Cerebellar nuclear complex (tissue), 1 donor: ENCODE data around the gene TMEM247.
"Not testable (repeated sequence)": the region's sequence is repeated elsewhere in the genome, so short reads cannot be mapped to it uniquely, and the experiment has no call there.

ENCODE experiments used
- DNase-seq, 2 experiments: peaks; one replicate each; lab custom pipeline; 2025; lab: John Stamatoyannopoulos, UW

The TMEM247 gene

GRCh38 chr2:46458763-46459500, 20.4 kb upstream of the TMEM247 start:
- no peak for DNase-seq

DNA sequence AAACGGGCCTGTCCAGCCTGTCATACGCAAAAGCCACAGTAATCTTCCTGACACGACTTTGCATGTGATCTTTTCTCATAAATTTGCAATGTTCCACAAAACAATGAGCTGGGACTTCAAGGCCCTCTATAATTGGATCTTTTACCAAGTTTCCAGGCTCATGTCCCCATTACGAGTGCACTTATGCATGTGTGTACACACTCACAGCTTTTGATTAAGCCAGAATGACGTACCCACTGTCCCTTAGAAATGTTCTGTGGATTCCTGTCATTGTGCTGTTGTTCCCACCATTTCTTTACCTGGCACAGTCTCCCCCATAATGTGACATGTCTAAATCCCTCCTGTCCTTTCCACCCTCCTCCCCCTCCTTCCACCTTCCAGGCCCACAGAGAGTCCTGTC, 19.7 kb upstream of the TMEM247 start:
- no peak for DNase-seq

DNA sequence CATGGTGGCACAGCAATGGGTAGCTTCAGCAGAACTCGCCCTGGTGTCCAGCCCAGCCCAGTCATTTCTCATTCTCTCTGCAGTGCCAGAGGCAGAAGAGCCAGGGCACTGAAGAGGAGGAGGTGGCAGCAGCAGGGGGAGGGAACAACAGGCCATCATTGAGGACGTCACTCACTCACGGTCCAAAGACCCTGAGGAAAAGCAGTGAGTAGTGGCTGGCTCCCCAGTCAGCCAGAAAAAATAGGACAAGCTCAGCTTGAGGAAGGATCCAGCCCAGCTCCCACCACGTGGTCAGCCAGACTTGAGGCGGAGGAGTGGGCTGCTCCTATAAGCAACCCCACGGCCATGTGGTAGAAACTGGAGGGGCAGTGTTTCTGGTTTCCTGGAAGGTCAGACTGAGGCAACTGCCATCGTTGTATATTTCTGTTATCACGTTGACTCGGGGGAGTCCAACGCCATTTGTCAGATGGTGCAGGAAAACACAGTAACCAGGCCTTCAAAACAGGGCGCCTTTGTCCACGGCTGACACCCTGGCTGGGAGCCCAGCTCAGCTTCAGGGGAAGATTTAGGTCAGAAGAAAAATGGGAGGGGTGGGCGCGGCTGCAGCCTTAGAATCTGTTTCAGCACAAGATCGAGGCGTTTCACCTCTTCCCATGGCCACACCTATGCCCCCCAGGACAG, 19.0 kb upstream of the TMEM247 start:
- DNase-seq, result no peak

- DNase-seq, result peak in 1 of 2 experiments; percentile 18
Measured at GRCh38 chr2:46461011-46461674, 18.2 kb upstream of the TMEM247 start.

GRCh38 chr2:46461709-46462171, 17.6 kb upstream of the TMEM247 start:
- no peak for DNase-seq

DNA sequence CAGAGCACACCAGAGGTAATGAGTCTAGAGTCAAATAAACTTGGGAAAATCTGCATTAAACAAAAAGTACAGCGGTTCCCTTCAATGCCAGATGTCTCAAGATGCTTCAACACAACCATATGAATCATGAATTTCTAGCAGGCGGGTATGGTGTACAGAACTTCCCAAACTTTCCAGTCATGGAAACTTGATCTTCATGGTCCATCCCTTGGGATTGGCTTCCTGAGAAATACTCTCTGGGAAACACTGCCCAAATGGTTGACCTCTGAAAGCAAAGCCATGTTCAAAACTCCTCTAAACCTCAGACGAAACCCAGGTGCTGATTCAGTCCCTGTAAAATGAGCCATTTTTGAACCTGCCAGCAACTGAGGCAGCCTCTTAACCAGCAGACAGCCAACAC, 16.4 kb upstream of the TMEM247 start:
- DNase-seq, result no peak

DNA sequence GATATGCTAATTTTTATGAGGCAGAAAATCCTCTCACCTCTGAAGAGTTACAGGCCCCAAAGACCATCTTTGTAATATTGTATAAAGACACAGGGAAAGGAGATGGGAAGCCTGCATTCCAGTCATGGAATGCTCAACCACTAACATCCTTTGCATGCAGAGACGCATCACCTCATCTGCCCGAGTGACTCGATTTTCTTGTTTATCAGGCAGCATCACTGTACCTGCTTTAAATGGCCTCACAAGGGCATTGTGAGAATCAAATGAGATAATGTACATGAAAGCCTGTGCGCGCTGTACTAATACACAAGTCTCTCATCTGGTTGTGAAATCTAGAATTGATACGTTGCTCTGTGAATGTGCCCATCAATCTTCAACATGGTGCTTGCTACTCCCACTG, 10.2 kb upstream of the TMEM247 start:
- no peak for DNase-seq

DNA sequence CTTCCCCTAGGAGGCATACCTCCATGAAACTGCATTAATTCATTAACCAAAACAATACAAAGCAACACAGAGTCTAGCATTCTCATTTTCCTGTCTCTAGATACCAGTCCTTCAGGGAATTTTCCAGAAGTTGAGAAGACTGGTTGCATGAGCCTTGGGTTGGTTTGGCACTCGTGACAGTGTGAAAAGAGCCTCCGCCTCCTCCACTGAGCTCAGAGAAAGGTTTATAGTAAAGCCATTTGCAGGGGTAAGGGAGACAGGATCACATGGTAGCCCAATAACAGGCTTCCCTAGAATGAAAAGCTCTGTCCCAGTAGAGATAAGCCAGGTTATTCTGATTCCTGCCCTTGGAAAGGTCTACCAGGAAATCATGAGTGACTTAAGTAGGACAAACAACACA, 9.7 kb upstream of the TMEM247 start:
- no peak for DNase-seq

- DNase-seq, result no peak
Measured at GRCh38 chr2:46470114-46470628, 9.2 kb upstream of the TMEM247 start.

- no peak for DNase-seq
Measured at GRCh38 chr2:46471019-46471583, 8.3 kb upstream of the TMEM247 start.

DNA sequence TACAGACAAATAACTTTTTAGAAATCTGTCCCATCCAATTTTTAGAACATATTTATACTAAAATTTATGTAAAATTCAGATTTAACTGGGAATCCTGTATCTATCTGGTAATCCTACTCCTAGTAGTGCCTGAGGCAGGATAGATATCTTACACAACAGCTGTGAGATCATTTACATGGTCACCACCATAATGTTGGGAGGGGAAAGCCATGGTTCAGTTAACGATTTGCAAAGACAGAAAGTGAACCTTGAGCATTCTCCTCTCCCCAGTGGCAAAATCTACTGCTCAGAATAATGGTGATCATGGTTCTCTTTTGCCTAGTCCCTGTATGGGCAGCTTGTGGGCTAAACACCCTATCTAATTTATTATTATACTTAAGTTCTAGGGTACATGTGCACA, 7.7 kb upstream of the TMEM247 start:
- DNase-seq, result no peak

- DNase-seq, result not testable (repeated sequence)
Measured at GRCh38 chr2:46472165-46472564, 7.2 kb upstream of the TMEM247 start.

GRCh38 chr2:46477462-46477861, 1.9 kb upstream of the TMEM247 start:
- not testable (repeated sequence) for DNase-seq

GRCh38 chr2:46477925-46478324, 1.4 kb upstream of the TMEM247 start:
- no peak for DNase-seq

- DNase-seq, result no peak
Measured at GRCh38 chr2:46480562-46480961, 1.2 kb downstream of the TMEM247 start.

GRCh38 chr2:46481198-46482193, 2.1 kb downstream of the TMEM247 start:
- DNase-seq, result no peak

DNA sequence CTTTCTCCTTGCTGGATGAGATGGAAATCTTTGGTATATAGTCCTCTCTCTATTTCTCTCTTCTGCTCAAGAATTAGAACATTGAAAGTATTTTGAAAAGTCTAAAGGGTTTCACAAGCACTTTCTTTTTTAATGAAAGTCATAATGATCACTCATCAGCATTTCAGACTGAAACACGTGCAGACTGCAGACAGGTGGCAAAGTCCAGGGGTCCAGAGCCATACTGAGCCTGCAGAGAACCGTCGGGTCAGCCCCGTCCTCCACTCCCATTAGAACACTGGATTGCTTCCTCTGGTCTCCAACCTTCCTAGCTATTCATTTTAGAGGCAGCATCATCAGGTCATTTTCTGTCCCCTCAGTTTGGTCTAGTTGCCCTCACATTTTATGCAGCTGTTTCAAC, 3.1 kb downstream of the TMEM247 start:
- DNase-seq, result no peak

DNA sequence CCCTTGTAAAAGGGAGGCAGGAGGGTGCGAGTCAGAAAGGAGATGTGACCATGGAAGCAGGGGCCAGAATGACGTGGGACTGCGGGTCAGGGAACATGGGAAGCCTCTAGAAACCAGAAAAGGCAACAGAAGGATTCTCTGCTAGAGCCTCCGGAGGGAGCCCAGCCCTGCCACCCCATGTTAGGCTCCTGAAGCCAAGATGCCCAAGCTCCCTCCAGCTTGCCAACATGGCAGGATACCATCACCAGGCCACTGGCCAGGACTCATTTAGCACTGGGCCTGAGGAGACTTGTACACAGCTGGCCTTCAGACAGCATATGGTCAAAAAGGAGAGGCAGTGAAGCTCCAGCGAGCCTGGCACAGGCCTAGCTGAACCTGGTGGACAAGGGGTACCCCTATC, 5.6 kb downstream of the TMEM247 start:
- DNase-seq, result peak in 1 of 2 experiments; percentile 17

GRCh38 chr2:46486436-46486835, 7.1 kb downstream of the TMEM247 start:
- DNase-seq, result no peak

DNA sequence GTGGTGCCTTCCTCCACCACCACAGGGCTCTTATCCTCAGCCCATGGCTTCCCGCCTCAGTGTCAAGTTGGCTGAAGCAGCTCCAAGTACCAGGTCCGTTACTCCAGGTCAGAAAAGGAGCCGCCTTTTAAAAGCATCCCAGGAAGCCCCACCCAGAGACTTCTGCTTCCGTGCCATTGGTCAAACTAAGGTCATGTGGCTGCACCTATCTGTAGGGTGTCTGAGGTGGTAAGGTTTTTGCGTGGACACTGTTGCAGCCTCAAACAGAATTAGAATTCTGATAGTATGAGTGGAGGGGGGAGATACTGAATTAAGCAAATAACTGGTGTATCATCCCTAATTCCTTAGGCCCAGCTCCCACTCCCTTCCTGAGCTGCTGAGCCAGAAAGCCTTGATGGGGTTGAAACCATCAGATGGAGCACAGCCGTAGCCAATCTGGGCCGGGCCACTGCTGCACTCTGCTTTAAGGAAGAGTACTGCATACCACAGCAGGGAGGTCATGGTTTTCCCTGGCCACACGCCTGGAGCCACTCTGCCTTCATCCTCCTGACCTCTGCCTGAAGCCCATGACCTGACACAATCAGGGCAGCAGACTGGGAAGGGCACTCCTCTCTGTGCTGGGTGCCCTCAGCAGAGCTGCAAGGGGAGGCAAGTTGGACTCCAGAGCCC, 8.4 kb downstream of the TMEM247 start:
- no peak for DNase-seq

DNA sequence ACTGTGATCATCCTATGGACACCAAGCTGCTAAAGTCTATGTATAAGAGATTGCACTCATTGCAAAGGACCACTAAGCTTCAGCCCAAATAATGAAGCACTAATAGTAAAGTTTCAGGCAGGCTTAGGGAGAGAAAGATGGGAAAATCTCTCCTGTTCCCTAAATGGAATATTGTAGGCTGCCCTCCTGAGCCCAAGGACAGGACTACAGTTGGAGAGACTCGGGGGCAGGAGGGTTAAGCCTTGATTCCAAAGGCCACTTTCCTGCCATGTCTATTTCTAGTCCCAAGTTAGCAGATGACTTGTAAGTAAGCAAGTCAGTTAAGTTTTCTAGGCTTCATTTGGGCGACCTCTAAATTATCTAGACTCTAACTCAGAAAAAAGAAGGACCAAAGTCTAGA, 9.0 kb downstream of the TMEM247 start:
- DNase-seq, result no peak
